H9 (cell line): ENCODE results near the gene STYXL2. TPM values are rescaled to one million over a fixed set of nuclear protein-coding genes. Genes with fewer than 3 reads are reported as not detected.

ENCODE experiments used
- DNase-seq: peaks from one replicate; pipeline ENCODE4 v3.0.0-alpha.2; 2017
- H2AFZ ChIP-seq: one replicate; pipeline ENCODE4 v1.6.1; 2013; ENCODE audit warnings: mild to moderate bottlenecking, low read length, control low read depth, moderate library complexity
- H2AK5ac ChIP-seq: 2 replicates; pipeline ENCODE4 v1.6.1; 2013; ENCODE audit warnings: low read length, control low read depth, mixed read lengths; ENCODE audit not compliant: insufficient read length
- H2BK120ac ChIP-seq: one replicate; pipeline ENCODE4 v1.6.1; 2013; ENCODE audit warnings: low read depth, mild to moderate bottlenecking, low read length, control low read depth, inconsistent platforms; ENCODE audit not compliant: poor library complexity, severe bottlenecking
- H2BK12ac ChIP-seq: 2 replicates; pipeline ENCODE4 v1.6.1; 2013; ENCODE audit warnings: low read length, control low read depth, mixed read lengths, low read depth; ENCODE audit not compliant: insufficient read length
- H2BK15ac ChIP-seq: 2 replicates; pipeline ENCODE4 v1.6.1; 2013; ENCODE audit warnings: low read depth, low read length, control low read depth
- H2BK20ac ChIP-seq: one replicate; pipeline ENCODE4 v1.6.1; 2013; ENCODE audit warnings: low read depth, mild to moderate bottlenecking, low read length, control low read depth, inconsistent platforms; ENCODE audit not compliant: poor library complexity, severe bottlenecking
- H2BK5ac ChIP-seq: 2 replicates; pipeline ENCODE4 v1.6.1; 2013; ENCODE audit warnings: low read length, control low read depth, mixed read lengths; ENCODE audit not compliant: insufficient read length
- H3K14ac ChIP-seq: 2 replicates; pipeline ENCODE4 v1.6.1; 2013; ENCODE audit warnings: low read length, control low read depth; ENCODE audit not compliant: insufficient read depth
- H3K18ac ChIP-seq: 2 replicates; pipeline ENCODE4 v1.6.1; 2013; ENCODE audit warnings: low read depth, mild to moderate bottlenecking, mixed read lengths, low read length, control low read depth; ENCODE audit not compliant: insufficient read length
- H3K23ac ChIP-seq: 2 replicates; pipeline ENCODE4 v1.6.1; 2013; ENCODE audit warnings: low read length, control low read depth, mixed read lengths, low read depth; ENCODE audit not compliant: insufficient read length
- H3K23me2 ChIP-seq: 2 replicates; pipeline ENCODE4 v1.6.1; 2013; ENCODE audit warnings: low read depth, mild to moderate bottlenecking, mixed read lengths, low read length, control low read depth; ENCODE audit not compliant: insufficient read length, poor library complexity, severe bottlenecking
- H3K27ac ChIP-seq: 2 replicates; pipeline ENCODE4 v1.5.1; 2013; ENCODE audit warnings: low read length, control low read depth, mixed read lengths, low read depth; ENCODE audit not compliant: insufficient read length
- H3K27me3 ChIP-seq: 2 replicates; pipeline ENCODE4 v1.6.1; 2013; ENCODE audit warnings: low read length, control low read depth, inconsistent platforms; ENCODE audit not compliant: insufficient read depth
- H3K4ac ChIP-seq: 2 replicates; pipeline ENCODE4 v1.6.1; 2013; ENCODE audit warnings: low read depth, mild to moderate bottlenecking, control low read depth, inconsistent platforms, low read length, moderate library complexity
- H3K4me1 ChIP-seq: 2 replicates; pipeline ENCODE4 v1.6.1; 2013; ENCODE audit warnings: low read length, control low read depth, inconsistent platforms; ENCODE audit not compliant: insufficient read depth
- H3K4me2 ChIP-seq: 2 replicates; pipeline ENCODE4 v1.6.1; 2013; ENCODE audit warnings: low read length, control low read depth, mixed read lengths; ENCODE audit not compliant: insufficient read length, insufficient read depth
- H3K56ac ChIP-seq: 2 replicates; pipeline ENCODE4 v1.6.1; 2013; ENCODE audit warnings: low read depth, mild to moderate bottlenecking, mixed read lengths, low read length, control low read depth; ENCODE audit not compliant: insufficient read length
- H3K79me1 ChIP-seq: 2 replicates; pipeline ENCODE4 v1.6.1; 2013; ENCODE audit warnings: low read depth, mild to moderate bottlenecking, moderate library complexity, low read length, control low read depth, inconsistent platforms; ENCODE audit not compliant: insufficient read depth, poor library complexity, severe bottlenecking
- H3K79me2 ChIP-seq: 2 replicates; pipeline ENCODE4 v1.6.1; 2013; ENCODE audit warnings: low read length, control low read depth, inconsistent platforms; ENCODE audit not compliant: insufficient read depth
- H3K9ac ChIP-seq: 2 replicates; pipeline ENCODE4 v1.6.1; 2013; ENCODE audit warnings: low read length, control low read depth, mixed read lengths; ENCODE audit not compliant: insufficient read length; ENCODE audit errors: extremely low read depth
- H3K9me3 ChIP-seq: one replicate; pipeline ENCODE4 v1.6.1; 2013; ENCODE audit warnings: low read depth, low read length, inconsistent platforms; ENCODE audit not compliant: control insufficient read depth
- H3T11ph ChIP-seq: one replicate; pipeline ENCODE4 v1.6.1; 2013; ENCODE audit warnings: mild to moderate bottlenecking, low read length, control low read depth, inconsistent platforms
- H4K20me1 ChIP-seq: one replicate; pipeline ENCODE4 v1.6.1; 2013; ENCODE audit not compliant: control insufficient read depth, insufficient read length, insufficient read depth
- H4K5ac ChIP-seq: 2 replicates; pipeline ENCODE4 v1.6.1; 2013; ENCODE audit warnings: low read depth, mild to moderate bottlenecking, mixed read lengths, low read length, control low read depth; ENCODE audit not compliant: insufficient read length
- H4K8ac ChIP-seq: replicated peaks from 2 replicates; pipeline ENCODE4 v1.6.1; 2013; ENCODE audit warnings: low read length, control low read depth, mixed read lengths, low read depth; ENCODE audit not compliant: insufficient read length
- H4K91ac ChIP-seq: 2 replicates; pipeline ENCODE4 v1.6.1; 2013; ENCODE audit warnings: low read depth, mild to moderate bottlenecking, moderate library complexity, mixed read lengths, low read length, control low read depth; ENCODE audit not compliant: insufficient read length
- H3K27ac Mint-ChIP-seq, 3 experiments: 2 replicates in 2 of 3; 3 replicates in 1 of 3; pipeline ENCODE4 v1.8.0; 2020 to 2021; ENCODE audit warnings: mixed read lengths in 3 of 3, mild to moderate bottlenecking in 1 of 3, moderate library complexity in 1 of 3
- H3K27me3 Mint-ChIP-seq: 2 replicates; pipeline ENCODE4 v1.8.0; 2021; ENCODE audit warnings: low read depth, mild to moderate bottlenecking, moderate library complexity, mixed read lengths
- H3K36me3 Mint-ChIP-seq, 3 experiments: 2 replicates in 2 of 3; 3 replicates in 1 of 3; pipeline ENCODE4 v1.8.0; 2020 to 2021; ENCODE audit warnings: low read depth in 3 of 3, mixed read lengths in 3 of 3; ENCODE audit not compliant: insufficient read depth in 1 of 3
- H3K4me1 Mint-ChIP-seq, 2 experiments: 2 replicates each; pipeline ENCODE4 v1.8.0; 2020; ENCODE audit warnings: mixed read lengths in 2 of 2
- H3K4me3 Mint-ChIP-seq, 2 experiments: 2 replicates in 1 of 2; 3 replicates in 1 of 2; pipeline ENCODE4 v1.8.0; 2020 to 2021; ENCODE audit warnings: mild to moderate bottlenecking in 2 of 2, mixed read lengths in 2 of 2, moderate library complexity in 1 of 2
- H3K9me3 Mint-ChIP-seq, 2 experiments: 2 replicates in 1 of 2; 3 replicates in 1 of 2; pipeline ENCODE4 v1.8.0; 2020; ENCODE audit warnings: mild to moderate bottlenecking in 2 of 2, mixed read lengths in 2 of 2, moderate library complexity in 1 of 2
- total RNA-seq: library from RNA; stranded (reverse); gene quantifications from 2 replicates; pipeline ENCODE4 v1.2.1, GENCODE V29; 2021
- TF ChIP-seq, protein P1 (sequence below): fragments of 200-600 bp; sonication (generic); conservative IDR thresholded peaks from 3 replicates; pipeline ENCODE4 v1.8.0; 2021; ENCODE audit warnings: antibody characterized with exemption, mild to moderate bottlenecking

The STYXL2 gene
- total RNA-seq, 1 experiment from 2014 or later, result 0.09 TPM

DNA sequence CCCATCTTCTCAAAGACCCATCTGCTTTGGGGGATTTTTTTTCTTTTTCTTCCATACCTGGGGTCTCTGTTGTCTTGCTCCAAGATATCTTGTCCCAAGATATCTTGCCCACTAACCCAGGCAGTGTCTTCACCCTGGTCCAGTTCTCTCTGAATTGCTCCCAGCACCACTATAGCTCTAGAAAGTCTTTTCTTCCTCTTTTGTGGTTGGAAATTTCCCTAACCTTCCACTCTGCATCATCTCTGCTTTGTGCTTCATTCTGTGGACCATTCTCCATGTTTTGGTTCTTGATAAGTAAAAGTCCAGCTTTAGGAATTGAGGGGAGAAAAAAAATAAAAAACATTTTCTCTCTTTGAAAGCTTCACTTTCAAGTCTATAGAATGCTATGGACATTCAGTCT, 20.9 kb downstream of the STYXL2 start:
- Histone ChIP-seq H2BK20ac (no peak overlapping the region), H4K91ac (no peak overlapping the region), H3K9ac (no peak overlapping the region), H2BK5ac (no peak overlapping the region), H3K4ac (no peak overlapping the region), H3K14ac (no peak overlapping the region), H3K27ac (no peak overlapping the region), H3K4me1 (0 out of 2 replicates have a peak, but pooled peaks cover 2% of the 10 kb centered on the region), H3K56ac (no peak overlapping the region), H3T11ph (no peak overlapping the region), H2BK120ac (no peak overlapping the region), H2AK5ac (no peak overlapping the region), H4K5ac (no peak overlapping the region), H3K18ac (no peak overlapping the region), H4K8ac (no peak overlapping the region), H3K23me2 (no peaks in the 10 kb centered on the region), H2AFZ (no peak overlapping the region), H3K79me2 (no peaks in the 10 kb centered on the region), H3K27me3 (no peaks in the 10 kb centered on the region), H2BK12ac (no peak overlapping the region), H3K23ac (no peak overlapping the region), H3K79me1 (no peaks in the 10 kb centered on the region), H4K20me1 (no peaks in the 10 kb centered on the region), H3K4me2 (no peak overlapping the region), H2BK15ac (no peak overlapping the region), H3K9me3 (no peaks in the 10 kb centered on the region)
- no peak overlapping the region for H3K27ac Mint-ChIP-seq
- no peak for DNase-seq
- no peaks in the 10 kb centered on the region; a peak in 2 of 5 replicates for H3K9me3 Mint-ChIP-seq
- no peak overlapping the region for H3K4me3 Mint-ChIP-seq
- H3K27me3 Mint-ChIP-seq, result peaks cover 3% of the 10 kb centered on the region
- H3K4me1 Mint-ChIP-seq, result peaks cover 23 to 24% of the 10 kb centered on the region in 2 experiments
- peaks cover 0 to 3% (median 0%) of the 10 kb centered on the region in 3 experiments; a peak in 1 of 7 replicates for H3K36me3 Mint-ChIP-seq
- TF ChIP-seq, protein P1, sequence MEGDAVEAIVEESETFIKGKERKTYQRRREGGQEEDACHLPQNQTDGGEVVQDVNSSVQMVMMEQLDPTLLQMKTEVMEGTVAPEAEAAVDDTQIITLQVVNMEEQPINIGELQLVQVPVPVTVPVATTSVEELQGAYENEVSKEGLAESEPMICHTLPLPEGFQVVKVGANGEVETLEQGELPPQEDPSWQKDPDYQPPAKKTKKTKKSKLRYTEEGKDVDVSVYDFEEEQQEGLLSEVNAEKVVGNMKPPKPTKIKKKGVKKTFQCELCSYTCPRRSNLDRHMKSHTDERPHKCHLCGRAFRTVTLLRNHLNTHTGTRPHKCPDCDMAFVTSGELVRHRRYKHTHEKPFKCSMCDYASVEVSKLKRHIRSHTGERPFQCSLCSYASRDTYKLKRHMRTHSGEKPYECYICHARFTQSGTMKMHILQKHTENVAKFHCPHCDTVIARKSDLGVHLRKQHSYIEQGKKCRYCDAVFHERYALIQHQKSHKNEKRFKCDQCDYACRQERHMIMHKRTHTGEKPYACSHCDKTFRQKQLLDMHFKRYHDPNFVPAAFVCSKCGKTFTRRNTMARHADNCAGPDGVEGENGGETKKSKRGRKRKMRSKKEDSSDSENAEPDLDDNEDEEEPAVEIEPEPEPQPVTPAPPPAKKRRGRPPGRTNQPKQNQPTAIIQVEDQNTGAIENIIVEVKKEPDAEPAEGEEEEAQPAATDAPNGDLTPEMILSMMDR, result no peak
